Measurements from ENCODE around the gene CBX1.
"Not testable (repeated sequence)": the region's sequence is repeated elsewhere in the genome, so short reads cannot be mapped to it uniquely, and the experiment has no call there.

CBX1 gene

DNA sequence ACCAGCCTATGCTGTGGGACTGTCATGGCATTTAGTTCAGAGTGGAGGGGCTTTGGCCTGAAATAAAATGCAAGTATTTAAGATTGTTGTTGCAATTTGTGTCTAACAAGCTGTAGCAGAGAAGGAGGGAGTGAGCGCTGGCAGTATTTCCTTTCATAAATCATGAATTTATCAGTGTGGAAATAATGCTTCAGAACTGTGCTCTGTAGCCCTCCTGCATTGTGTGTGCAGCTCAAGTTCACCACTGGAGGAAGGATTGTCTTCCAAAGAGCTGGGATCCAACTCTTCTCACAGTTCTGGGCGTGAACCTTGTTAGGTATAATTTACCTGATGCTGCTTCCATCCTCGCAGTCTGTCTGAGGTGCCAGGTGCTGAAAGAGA lies 21.4 kb upstream of the CBX1 start:
- DNase-seq: no peak

DNA sequence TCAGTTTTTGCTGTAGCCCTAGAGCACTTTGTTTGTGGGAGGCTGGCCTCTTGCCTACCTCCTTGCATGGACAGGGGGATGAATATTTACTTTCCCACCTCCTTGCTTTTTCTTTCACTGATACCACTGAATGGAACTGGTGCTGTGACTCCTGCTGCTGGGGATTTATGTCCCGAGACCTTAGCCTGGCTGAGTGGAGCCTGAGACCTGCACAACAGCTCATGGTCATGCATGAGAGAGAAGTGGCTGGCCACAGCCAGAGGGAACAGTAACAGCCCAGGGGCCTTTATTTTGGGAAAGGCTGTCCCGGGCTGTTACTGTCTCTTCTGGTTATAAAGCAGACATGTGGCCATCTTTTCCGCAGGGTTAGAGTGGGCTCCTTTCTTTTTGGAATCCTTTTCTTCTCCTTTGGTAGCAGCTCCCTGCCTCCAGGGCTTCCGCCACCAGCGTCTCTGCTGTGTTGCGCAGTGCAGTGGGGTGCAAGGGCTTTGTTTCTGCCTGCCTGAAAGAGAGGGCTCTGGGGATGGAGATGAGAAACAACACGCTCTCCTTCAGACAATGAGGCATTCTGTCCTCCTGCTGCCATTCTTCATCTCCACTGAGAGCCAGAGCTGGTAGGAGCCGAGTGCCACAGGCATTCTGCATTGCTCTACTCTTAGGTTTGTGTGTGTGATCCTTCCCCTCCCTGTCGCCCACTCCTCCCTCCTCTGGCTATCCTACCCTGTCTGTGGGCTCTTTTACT lies 20.8 kb upstream of the CBX1 start:
- DNase-seq: no peak

DNA sequence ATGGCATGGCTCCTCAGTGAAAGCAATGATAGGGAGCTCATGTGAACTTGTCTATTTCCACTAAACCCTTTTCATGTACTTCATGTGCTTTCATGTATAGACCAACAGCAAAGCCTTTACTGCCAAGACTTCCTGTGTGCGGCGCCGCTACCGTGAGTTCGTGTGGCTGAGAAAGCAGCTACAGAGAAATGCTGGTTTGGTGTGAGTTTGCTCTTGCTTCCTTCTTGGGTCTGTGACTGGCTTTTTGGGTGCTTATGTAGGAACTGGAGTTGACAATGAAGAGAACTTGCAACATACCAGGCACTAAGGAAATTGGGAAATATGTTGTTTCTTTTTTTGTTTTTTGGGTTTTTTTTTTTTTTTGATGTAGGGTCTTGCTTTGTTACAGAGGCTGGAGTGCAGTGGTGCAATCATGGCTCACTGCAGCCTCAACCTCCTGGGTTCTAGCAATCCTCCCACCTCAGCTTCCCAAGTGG lies 12.0 kb upstream of the CBX1 start:
- no peak for DNase-seq

DNA sequence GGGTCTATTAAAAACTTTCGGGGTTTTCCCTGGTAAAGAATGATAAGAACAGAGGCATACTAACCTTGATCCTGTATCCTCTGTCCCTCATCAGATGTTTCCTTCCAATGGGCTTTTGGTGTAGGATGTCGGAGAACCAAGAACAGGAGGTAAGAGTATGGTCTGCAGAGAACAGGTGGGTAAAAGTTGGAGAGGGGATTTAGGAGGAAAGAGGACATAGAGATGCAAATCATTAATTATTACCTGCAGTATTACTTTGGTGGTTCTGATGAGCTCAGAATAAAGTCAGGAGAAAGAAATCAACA lies 10.6 kb upstream of the CBX1 start:
- DNase-seq: no peak

DNA sequence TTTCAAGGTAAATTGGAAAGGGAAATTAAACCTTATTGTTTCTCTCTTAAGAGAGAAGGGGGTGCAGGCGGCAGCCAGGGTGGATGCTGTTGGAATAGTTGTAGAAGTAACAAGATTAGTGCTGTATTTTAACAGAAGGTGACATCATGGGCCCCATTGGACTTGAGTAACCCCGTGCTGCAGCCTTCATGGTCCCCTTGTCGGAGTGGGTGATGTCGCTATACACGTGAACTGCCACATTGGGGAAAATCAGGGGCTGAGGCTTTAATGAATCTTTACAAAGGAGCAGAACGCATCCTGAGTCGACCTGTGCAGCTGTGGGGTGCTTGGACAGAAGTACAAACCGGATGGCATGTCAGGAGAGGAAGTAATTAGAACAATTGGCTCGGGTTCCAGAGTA lies 9.5 kb upstream of the CBX1 start:
- no peak for DNase-seq

DNA sequence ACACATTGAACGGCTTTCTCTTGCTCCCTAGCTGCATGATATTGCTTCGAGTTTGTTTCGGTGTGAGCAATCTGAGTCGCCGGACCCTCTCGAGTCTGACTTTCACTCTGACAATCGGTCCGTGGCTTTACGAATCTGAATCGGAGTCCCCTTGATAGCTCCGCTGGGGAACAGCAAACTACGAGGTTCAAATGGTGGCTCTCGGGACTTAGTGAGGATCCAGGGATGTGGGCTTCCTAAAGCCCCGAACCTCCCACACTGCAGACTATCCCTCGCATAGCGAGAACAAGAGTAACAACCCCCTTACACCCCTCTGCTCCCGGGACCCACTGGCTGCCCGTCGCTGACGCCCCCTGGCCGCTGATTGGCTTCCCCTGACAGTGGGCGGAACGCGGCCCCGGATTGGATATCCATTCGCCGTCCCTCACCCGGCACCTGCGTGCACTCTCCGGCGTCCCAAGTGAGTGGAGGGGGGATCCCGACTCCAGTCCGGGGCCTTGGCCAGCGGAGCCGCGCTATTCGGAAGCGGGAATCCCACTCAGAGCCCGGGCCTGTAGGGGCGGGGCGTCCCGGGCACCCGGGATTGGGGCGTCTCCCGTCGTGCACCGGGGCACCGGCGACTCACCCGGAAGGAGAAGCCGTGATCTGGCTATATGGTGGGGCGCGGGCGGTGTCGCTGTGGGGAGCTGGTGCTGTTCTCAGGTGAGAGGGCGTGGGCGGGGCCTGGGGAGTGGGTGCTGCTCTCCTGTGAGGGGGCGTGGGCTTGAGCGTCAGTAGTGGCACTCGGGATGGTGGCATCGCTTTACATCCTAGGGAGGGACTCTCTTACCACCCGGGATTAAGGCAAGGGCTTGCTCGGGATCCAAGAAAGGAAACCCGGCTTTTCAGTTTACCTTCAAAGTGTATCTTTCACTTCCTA lies 6.1 kb upstream of the CBX1 start, which contains the start of gene SNX11:
Gene SNX11 (plus strand): TSS at position 630 of the 919 bp plus-strand sequence. CDS start 4,278 bp downstream, outside the sequence.
- peak; percentile 94 for DNase-seq

DNA sequence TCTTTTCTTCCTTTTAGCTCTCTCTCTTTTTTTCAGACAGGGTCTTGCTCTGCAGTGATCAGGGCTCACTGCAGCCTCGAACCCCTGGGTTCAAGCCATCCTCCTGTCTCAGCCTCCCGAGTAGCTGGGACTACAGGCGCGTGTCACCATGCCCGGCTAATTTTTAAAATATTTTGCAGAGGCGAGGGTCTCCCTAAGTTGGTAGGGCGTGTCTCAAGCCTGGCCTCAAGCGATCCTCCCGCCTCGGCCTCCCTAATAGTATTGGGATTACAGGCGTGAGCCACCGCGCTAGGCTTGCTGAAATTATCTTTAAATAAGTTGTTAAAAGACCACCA lies 5.5 kb upstream of the CBX1 start:
- DNase-seq: no peak

DNA sequence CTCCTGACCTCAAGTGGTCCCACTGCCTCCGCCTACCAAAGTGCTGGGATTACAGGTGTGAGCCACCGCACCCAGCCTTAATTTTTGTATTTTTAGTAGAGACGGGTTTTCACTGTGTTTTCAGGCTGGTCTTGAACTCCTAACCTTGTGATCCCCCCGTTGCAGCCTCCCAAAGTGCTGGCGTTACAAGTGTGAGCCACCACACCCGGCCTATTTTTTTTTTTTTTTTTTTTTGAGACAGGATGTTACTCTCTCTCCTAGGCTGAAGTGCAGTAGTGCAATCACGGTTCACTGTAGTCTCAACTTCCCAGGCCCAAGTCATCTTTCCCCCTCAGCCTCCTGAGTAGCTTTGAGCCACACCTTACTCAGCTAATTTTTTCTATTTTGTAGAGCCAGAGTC lies 3.2 kb upstream of the CBX1 start:
- no peak for DNase-seq

DNA sequence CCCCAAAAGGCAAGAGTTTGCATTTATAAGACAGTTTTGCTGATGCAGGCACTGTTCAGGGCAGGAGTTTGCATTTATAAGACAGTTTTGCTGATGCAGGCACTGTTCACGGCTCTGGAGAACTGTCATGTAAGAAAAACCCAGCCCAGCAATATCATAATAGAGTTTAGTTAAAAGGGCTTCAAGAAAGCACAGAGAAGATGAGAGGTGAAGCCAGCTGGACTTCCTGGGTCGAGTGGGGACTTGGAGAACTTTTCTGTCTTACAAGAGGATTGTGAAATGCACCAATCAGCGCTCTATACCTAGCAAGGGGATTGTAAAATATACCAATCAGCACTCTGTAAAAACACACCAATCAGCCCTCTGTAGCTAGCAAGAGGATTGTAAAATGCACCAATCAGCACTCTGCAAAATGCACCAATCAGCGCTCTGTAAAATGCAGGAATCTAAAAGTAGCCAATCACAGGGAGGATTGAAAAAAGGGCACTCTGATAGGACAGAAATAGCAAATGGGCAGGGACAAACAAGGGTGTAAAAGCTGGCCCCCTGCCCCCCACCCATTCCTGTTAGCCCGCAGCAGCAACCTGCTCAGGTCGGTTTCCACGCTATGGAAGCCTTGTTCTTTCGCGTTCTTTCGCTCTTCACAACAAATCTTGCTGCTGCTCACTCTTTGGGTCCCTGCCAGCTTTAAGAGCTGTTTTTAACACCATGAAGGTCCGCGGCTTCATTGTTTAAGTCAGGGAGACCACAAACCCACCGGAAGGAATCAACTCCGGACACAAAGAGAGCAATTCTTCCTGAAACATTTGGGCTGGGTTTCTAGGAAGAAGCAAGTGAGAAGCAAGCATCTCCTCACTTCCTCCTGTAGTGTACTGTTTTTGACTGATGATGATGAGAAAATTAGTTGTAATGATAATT lies 1.8 kb upstream of the CBX1 start:
- no peak for DNase-seq

DNA sequence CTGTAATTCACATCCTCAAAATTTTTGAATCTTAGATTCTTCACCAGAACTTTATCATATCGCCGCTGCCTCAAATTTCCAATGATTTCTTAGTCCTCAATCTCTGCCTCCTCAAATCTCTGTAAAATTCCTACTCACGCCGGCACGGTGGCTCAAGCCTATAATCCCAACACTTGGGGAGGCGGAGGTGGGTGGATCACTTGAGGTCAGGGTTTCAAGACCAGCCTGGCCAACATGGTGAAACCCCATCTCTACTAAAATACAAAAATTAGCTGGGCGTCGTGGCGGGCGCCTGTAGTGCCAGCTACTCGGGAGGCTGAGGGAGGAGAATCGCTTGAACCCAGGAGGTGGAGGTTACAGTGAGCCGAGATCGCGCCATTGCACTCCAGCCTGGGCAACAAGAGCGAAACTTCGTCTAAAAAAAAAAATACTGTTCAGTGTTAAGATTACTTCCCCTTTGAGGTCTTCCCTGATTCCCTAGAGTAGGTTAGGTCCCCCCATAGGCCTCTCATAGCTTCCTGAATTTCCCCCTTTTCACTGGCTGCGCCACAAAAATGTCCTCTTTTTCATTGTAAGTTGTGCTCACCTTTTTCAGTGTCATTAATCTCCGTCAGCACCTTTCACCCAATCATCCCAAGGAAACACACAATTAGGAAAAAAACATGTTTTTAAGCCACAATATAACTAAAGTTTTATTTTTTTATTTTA lies 919 bp upstream of the CBX1 start:
- no peak for DNase-seq

DNA sequence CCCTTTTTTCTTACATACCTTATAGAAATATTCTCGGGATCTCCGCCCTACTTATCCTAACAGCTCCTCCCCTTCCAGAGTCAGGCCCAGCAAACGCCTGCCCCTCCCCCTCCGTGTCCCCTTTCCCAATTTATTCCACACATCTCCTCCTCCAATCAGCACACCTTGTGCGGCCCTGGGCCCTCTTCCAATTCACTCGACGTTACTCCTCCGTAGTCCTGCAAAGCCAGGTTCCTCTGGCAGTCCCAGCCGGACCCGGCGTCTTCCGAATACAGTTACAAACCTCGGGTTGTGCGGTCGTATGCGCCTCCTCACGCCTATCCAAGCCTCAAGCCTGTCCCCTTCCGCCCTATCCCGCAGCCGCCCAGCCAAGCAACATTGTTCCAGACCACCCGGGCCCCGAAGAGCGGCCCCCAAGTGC lies 677 bp downstream of the CBX1 start:
- DNase-seq: peak; percentile 78

DNA sequence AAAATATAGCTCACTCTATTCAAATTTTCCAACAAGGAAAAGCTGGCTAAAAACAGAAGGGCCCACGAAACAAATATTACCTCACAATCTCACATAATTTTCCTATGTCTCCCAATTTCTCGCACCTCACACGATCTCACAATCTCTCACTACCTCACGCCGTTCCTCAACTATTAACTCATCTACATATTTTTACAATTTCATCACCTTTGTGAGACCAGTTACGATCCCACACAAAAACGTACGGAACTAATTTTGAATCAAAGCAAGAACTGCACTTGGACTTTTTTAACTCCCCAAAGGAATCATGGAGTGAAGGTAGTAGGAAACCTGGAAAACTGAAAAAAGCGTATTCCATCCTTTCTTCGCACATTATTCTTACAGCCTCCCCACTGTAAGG lies 1.1 kb downstream of the CBX1 start:
- DNase-seq: no peak

DNA sequence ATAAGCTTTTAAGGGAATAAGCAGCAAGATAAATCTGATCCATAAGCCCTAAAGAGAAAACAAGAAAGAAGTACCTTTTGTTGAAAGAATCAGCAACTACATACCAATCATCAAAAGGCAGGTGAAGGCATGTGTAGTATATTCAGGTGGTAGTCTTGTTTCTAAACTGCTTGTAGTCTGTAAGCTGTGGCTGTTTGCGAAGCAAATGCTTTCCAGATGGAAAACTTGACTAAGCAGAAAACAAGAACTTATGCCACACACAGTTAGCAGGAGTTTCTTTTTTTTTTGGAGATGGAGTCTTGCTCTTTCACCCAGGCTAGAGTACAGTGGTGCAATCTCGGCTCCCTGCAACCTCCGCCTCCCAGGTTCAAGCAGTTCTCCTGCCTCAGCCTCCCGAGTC lies 5.7 kb downstream of the CBX1 start:
- no peak for DNase-seq

DNA sequence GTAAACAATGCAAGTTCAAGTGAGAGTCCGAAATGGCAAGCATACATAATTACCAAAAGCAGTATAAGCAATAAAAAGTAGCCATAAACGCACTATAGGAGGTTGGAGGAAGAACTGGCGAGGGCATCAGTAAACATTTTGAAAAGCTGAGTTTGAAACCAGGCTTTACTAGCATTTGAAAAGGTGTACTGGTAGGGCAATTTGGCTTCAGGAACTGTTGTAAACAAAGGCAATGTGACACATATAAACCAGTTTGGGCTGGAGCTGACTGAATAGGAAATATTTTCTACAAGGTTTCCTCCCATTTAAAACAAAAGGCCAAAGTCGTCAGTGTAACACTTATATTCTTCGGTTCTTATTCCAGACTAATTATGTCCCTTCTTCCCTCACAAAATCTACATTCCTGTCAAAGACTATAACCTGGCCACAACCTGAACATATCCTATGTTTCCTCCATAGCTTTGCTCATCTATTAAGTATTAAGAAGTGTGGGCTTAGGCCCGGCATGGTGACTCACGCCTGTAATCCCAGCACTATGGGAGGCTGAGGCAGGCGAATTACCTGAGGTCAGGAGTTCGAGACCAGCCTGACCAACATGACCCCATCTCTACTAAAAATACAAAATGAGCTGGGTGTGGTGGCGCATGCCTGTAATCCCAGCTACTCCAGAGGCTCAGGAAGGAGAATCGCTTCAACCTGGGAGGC lies 7.8 kb downstream of the CBX1 start:
- DNase-seq: no peak

DNA sequence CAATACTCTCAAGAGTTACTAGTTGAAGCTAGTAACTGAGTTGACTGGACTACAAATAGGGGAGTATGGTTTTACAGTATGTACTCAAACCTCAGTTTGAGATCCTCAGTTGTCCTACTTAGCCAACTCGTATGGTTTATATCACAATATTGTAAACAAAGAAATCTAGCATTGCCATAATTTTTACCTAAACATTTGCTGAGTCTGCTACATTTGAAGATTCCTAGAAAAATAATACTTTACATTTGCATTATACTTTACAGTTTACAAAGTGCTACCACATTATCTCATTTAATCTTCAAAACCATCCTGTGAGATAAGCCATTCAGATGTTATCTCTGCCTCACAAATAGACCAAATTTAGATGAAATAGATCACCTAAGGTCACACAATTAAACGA lies 16.3 kb downstream of the CBX1 start:
- DNase-seq: no peak

DNA sequence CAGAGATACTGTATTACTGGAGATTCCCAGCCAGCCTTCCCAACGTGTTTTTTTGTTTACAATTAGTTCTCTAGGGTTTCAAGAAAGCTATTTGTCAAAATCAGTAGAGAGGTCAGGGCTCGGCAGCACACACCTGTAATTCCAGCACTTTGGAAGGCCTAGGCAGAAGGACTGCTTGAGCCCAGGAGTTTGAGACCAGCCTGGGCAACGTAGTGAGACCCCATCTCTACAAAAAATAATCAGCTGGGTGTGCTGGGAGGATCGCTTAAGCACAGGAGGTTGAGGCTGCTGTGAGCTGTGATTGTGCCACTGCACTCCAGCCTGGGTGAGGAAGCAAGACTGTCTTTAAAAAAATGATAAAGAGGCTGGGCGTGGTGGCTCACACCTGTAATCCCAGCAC lies 19.4 kb downstream of the CBX1 start:
- no peak for DNase-seq

DNA sequence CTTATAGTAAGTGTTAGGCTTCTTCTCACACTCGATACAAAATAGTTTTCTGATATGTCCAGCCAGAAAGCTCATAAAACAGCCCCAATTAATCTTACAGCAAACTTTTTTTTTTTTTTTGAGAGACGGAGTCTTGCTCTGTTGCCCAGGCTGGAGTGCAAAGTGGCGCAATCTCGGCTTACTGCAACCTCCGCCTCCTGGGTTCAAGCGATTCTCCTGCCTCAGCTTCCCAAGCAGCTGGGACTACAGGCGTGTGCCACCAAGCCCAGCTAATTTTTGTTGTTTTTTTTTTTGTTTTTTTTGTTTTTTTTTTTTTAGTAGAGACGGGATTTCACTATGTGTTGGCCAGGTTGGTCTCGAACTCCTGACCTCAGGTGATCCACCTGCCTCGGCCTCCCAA lies 24.1 kb downstream of the CBX1 start:
- not testable (repeated sequence) for DNase-seq

DNA sequence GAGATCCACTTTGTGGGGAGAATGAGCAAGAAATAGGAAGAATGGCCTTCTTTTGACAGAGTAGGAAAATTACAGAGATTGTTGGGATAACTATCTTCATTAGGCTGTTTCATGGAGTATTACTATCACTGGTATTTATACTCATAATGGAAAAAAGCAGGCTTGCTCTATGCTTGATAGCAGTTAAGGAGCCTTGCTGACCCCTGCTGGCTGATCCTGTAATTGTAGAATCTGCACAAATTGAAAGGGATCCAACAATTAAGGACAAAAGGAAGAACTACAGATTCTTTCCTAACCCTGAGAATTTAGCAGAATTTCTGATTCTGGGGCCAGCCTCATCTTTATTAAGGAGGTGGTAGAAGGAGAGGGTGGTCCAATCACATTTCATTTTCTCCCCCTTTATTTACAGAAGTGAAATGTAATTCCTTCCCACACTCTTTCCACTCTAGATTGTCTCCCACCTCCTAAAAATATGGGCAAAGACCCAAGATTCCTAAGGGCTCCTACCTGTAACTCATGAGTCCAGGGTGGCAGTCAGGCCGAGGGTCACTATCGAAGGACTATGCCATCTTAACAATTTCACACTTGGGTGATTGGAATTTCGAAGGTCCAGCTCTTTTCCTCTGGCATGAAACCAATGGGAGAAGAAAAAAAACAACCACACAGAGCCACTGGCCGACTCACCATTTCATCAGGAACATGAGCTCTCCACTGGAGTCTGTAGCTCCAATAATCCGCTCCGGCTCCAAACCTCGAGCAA lies 26.8 kb downstream of the CBX1 start:
- peak; percentile 63 for DNase-seq

DNA sequence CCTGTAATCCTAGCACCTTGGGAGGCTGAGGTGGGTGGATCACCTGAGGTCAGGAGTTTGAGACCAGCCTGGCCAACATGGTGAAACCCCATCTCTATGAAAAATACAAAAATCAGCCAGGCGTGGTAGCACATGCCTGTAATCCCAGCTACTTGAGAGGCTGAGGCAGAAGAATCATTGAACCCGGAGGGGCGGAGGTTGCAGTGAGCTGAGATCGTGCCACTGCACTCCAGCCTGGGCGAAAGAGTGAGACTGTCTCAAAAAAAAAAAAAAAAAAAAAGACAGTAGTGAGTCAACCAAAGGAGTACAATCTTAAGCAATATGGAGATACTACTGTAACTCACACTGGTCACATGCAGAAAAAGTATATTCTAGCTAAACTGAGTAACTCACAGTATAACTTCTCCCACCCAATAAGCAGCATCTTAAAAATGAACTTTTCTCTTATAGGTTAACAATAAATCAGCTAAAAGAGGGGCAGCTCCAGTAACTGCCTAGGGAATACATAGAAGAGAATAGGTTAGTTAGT lies 27.6 kb downstream of the CBX1 start:
- not testable (repeated sequence) for DNase-seq

DNA sequence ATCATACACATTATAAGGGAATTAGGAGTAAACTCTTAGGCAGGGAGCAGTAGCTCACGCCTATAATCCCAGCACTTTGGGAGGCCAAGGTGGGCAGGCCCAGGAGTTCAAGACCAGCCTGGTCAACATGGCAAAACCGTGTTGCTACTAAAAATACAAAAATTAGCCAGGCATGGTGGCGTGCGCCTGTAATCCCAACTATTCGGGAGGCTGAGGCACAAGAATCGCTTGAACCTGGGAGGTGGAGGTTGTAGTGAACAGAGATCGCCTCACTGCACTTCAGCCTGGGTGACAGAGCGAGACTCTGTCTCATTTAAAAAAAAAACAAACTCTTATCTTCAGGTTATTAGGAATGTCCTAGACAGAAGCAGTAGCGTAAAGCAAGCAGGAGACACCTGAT lies 28.5 kb downstream of the CBX1 start:
- DNase-seq: not testable (repeated sequence)

DNA sequence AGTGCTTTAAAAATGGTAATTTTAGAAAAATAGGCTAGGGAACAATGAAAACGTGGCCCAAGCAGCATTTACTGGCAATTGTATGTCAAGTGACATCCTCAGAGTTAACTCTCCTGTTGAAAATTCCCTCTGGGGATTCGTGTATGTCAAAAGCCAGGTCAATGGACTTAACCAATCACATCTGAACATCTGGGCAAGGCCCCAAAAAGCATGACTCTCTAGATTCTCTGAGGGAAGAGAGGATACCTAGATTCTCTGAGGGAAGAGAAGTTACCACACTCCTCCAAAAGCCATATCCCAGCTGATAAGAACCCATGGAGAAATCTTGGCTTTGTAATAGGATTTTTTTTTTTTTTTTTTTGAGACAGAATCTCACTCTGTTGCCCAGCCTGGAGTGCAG lies 29.6 kb downstream of the CBX1 start:
- no peak for DNase-seq
